Mammary epithelial cell (primary cell): ENCODE measurements around the gene RMDN2.

Experiments
- CTCF ChIP-seq, 2 donors: IDR thresholded peaks in 1 of 2; conservative IDR thresholded peaks in 1 of 2; 2 replicates each; pipeline ENCODE4 v1.5.1; 2011 to 2012; ENCODE audit warnings: inconsistent platforms in 2 of 2, low read length in 2 of 2, mild to moderate bottlenecking in 2 of 2, control low read depth in 1 of 2, low read depth in 1 of 2; ENCODE audit not compliant: insufficient read depth in 1 of 2; ENCODE audit errors: extremely low read depth in 1 of 2
- EZH2 ChIP-seq: IDR thresholded peaks from 2 replicates; pipeline ENCODE4 v1.6.1; 2012; ENCODE audit warnings: low read length, inconsistent platforms, borderline replicate concordance

GRCh38 chr2:37916512-37917082 lies 8.5 kb upstream of the RMDN2 start:
- TF ChIP-seq CTCF (conservative IDR thresholded peaks at IDR 0.05 in 1 of 2, IDR thresholded peaks at IDR 0.05 in 1 of 2; ENCODE audit: extremely low read depth in 1 of 2, insufficient read depth in 1 of 2, low read depth in 1 of 2, low read length in 2 of 2) = no peak
- no peak for TF ChIP-seq EZH2
